Mesenchymal stem cell (in vitro differentiated cells and primary cell): ENCODE measurements around the gene CTSL.
A peak's percentile ranks its signal among the peaks of the same experiment; 100 is the strongest.

Experiments
- DNase-seq: peaks from one replicate; pipeline ENCODE4 v3.0.0-alpha.2; 2013
- H2AFZ ChIP-seq: one replicate; pipeline ENCODE4 v1.6.1; 2013; ENCODE audit warnings: low read depth, mild to moderate bottlenecking, control low read depth, inconsistent platforms, low read length, moderate library complexity
- H2AK5ac ChIP-seq: 2 replicates; pipeline ENCODE4 v1.6.1; 2013; ENCODE audit warnings: low read length, moderate library complexity, mild to moderate bottlenecking, inconsistent platforms; ENCODE audit not compliant: severe bottlenecking
- H2BK120ac ChIP-seq: one replicate; pipeline ENCODE4 v1.6.1; 2013; ENCODE audit warnings: low read depth, mild to moderate bottlenecking, inconsistent platforms, low read length, moderate library complexity
- H2BK12ac ChIP-seq, 2 experiments: one replicate each; pipeline ENCODE4 v1.6.1; 2013; ENCODE audit warnings: inconsistent platforms in 2 of 2, low read length in 2 of 2, mild to moderate bottlenecking in 2 of 2, moderate library complexity in 2 of 2, control low read depth in 1 of 2
- H2BK15ac ChIP-seq: one replicate; pipeline ENCODE4 v1.6.1; 2013; ENCODE audit warnings: mild to moderate bottlenecking, low read depth, inconsistent platforms; ENCODE audit not compliant: poor library complexity, severe bottlenecking
- H2BK5ac ChIP-seq: 2 replicates; pipeline ENCODE4 v1.6.1; 2013; ENCODE audit warnings: low read depth, mild to moderate bottlenecking, low read length, control low read depth, inconsistent platforms; ENCODE audit not compliant: poor library complexity, severe bottlenecking
- H3K14ac ChIP-seq, 2 experiments: one replicate each; pipeline ENCODE4 v1.6.1; 2013; ENCODE audit warnings: inconsistent platforms in 2 of 2, low read length in 2 of 2, control low read depth in 1 of 2, mild to moderate bottlenecking in 1 of 2, moderate library complexity in 1 of 2
- H3K18ac ChIP-seq, 2 experiments: one replicate each; pipeline ENCODE4 v1.6.1; 2013; ENCODE audit warnings: inconsistent platforms in 2 of 2, low read length in 2 of 2, control low read depth in 1 of 2, low read depth in 1 of 2, mild to moderate bottlenecking in 1 of 2
- H3K23ac ChIP-seq, 2 experiments: one replicate each; pipeline ENCODE4 v1.6.1; 2013; ENCODE audit warnings: inconsistent platforms in 2 of 2, low read length in 2 of 2, mild to moderate bottlenecking in 2 of 2, moderate library complexity in 2 of 2, control low read depth in 1 of 2
- H3K27ac ChIP-seq: 2 replicates; pipeline ENCODE4 v1.5.1; 2013; ENCODE audit warnings: mild to moderate bottlenecking, moderate library complexity, low read length, control low read depth, inconsistent platforms; ENCODE audit not compliant: poor library complexity, severe bottlenecking
- H3K27me3 ChIP-seq, 2 experiments: 2 replicates each; pipeline versions ENCODE4 v1.6.1 to v1.7.0; 2013; ENCODE audit warnings: low read length in 2 of 2, mild to moderate bottlenecking in 2 of 2, moderate library complexity in 2 of 2, control low read depth in 1 of 2, inconsistent platforms in 1 of 2; ENCODE audit not compliant: control insufficient read depth in 1 of 2, insufficient read depth in 1 of 2
- H3K36me3 ChIP-seq, 2 experiments: 2 replicates each; pipeline versions ENCODE4 v1.6.1 to v1.7.0; 2013; ENCODE audit warnings: low read length in 2 of 2, control low read depth in 1 of 2, inconsistent platforms in 1 of 2, low read depth in 1 of 2, mild to moderate bottlenecking in 1 of 2; ENCODE audit not compliant: insufficient read depth in 2 of 2, control insufficient read depth in 1 of 2
- H3K4ac ChIP-seq, 2 experiments: one replicate each; pipeline ENCODE4 v1.6.1; 2013; ENCODE audit warnings: inconsistent platforms in 2 of 2, low read length in 2 of 2, mild to moderate bottlenecking in 2 of 2, moderate library complexity in 2 of 2, control low read depth in 1 of 2, low read depth in 1 of 2
- H3K4me1 ChIP-seq: 2 replicates; pipeline ENCODE4 v1.6.1; 2013; ENCODE audit warnings: low read depth, low read length, control low read depth; ENCODE audit not compliant: control insufficient read depth, insufficient read depth
- H3K4me2 ChIP-seq: 2 replicates; pipeline ENCODE4 v1.6.1; 2013; ENCODE audit warnings: low read length, mild to moderate bottlenecking, inconsistent platforms; ENCODE audit not compliant: poor library complexity, severe bottlenecking
- H3K4me3 ChIP-seq, 2 experiments: 2 replicates each; pipeline versions ENCODE4 v1.5.1 to v1.7.0; 2013; ENCODE audit warnings: low read length in 2 of 2, mild to moderate bottlenecking in 2 of 2, control low read depth in 1 of 2, low read depth in 1 of 2; ENCODE audit not compliant: insufficient read depth in 1 of 2
- H3K79me1 ChIP-seq: replicated peaks from 2 replicates; pipeline ENCODE4 v1.6.1; 2013; ENCODE audit warnings: mild to moderate bottlenecking, control low read depth, low read length, inconsistent platforms; ENCODE audit not compliant: poor library complexity, severe bottlenecking
- H3K9ac ChIP-seq: 2 replicates; pipeline ENCODE4 v1.7.0; 2013; ENCODE audit warnings: mild to moderate bottlenecking, low read length, moderate library complexity
- H3K9me3 ChIP-seq: 2 replicates; pipeline ENCODE4 v1.7.0; 2013; ENCODE audit warnings: mild to moderate bottlenecking, low read length; ENCODE audit not compliant: control insufficient read depth
- H4K8ac ChIP-seq: one replicate; pipeline ENCODE4 v1.6.1; 2013; ENCODE audit warnings: inconsistent platforms, mild to moderate bottlenecking, low read length, moderate library complexity
- H4K91ac ChIP-seq: one replicate; pipeline ENCODE4 v1.6.1; 2013; ENCODE audit warnings: mild to moderate bottlenecking, low read length, inconsistent platforms
- WGBS: methylation state at CpG from one replicate; pipeline ENCODE4 v1.1.7; 2013; ENCODE audit warnings: mixed read lengths; 5-methylcytosine and 5-hydroxymethylcytosine counted together

CTSL gene

DNA sequence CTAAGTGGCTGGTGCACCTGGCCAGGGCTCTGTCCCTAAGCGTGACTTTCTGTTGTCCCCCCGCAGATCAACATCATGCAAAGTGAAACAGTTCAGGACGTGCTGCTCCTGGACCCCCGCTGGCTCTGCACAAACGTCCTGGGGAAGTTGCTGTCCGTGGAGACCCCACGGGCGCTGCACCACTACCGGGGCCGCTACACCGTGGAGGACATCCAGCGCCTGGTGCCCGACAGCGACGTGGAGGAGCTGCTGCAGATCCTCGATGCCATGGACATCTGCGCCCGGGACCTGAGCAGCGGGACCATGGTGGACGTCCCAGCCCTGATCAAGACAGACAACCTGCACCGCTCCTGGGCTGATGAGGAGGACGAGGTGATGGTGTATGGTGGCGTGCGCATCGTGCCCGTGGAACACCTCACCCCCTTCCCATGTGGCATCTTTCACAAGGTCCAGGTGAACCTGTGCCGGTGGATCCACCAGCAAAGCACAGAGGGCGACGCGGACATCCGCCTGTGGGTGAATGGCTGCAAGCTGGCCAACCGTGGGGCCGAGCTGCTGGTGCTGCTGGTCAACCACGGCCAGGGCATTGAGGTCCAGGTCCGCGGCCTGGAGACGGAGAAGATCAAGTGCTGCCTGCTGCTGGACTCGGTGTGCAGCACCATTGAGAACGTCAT, 19.7 kb upstream of the CTSL start:
- Histone ChIP-seq H3K18ac (no peak overlapping the region), H3K4me2 (no peak overlapping the region), H3K79me1 (peaks cover 17% of the 10 kb centered on the region), H4K8ac (no peak overlapping the region), H2AFZ (no peak overlapping the region), H3K4me1 (peaks cover 20% of the 10 kb centered on the region), H2BK5ac (no peak overlapping the region), H3K4ac (no peak overlapping the region), H3K9ac (no peak overlapping the region), H2BK15ac (no peak overlapping the region), H3K36me3 (peaks cover 31 to 33% of the 10 kb centered on the region in 2 experiments), H4K91ac (no peak overlapping the region), H3K27me3 (no peaks in the 10 kb centered on the region), H3K23ac (no peak overlapping the region), H3K14ac (peak overlapping the region in 1 of 2 experiments; percentile 9), H3K9me3 (no peaks in the 10 kb centered on the region), H2BK120ac (no peak overlapping the region), H3K27ac (no peak overlapping the region), H3K4me3 (no peak overlapping the region), H2BK12ac (no peak overlapping the region), H2AK5ac (no peak overlapping the region)
- WGBS, result 97% methylated on average over 39 of the region's 39 CpGs
- DNase-seq, result no peak

DNA sequence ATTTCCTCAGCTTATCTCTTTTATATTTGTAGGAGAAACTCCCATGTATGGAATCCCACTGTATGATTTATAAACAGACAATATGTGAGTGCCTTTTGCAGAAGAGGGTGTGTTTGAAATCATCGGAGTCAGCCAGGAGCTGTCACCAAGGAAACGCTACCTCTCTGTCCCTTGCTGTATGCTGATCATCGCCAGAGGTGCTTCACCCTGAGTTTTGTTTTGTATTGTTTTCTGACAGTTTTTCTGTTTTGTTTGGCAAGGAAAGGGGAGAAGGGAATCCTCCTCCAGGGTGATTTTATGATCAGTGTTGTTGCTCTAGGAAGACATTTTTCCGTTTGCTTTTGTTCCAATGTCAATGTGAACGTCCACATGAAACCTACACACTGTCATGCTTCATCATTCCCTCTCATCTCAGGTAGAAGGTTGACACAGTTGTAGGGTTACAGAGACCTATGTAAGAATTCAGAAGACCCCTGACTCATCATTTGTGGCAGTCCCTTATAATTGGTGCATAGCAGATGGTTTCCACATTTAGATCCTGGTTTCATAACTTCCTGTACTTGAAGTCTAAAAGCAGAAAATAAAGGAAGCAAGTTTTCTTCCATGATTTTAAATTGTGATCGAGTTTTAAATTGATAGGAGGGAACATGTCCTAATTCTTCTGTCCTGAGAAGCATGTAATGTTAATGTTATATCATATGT, 18.0 kb upstream of the CTSL start:
- H3K4me1 ChIP-seq, result peaks cover 21% of the 10 kb centered on the region
- DNase-seq, result no peak
- no peak overlapping the region for H3K4ac ChIP-seq
- H3K14ac ChIP-seq, result no peak overlapping the region
- no peak overlapping the region for H3K4me3 ChIP-seq
- no peak overlapping the region for H2BK12ac ChIP-seq
- H3K23ac ChIP-seq, result no peak overlapping the region
- WGBS, result 97% methylated on average over 3 of the region's 6 CpGs
- H2BK5ac ChIP-seq, result no peak overlapping the region
- H4K8ac ChIP-seq, result no peak overlapping the region
- H3K36me3 ChIP-seq, result peaks cover 30 to 31% of the 10 kb centered on the region in 2 experiments
- H3K79me1 ChIP-seq, result peaks cover 17% of the 10 kb centered on the region
- H3K27me3 ChIP-seq, result no peaks in the 10 kb centered on the region
- H2BK15ac ChIP-seq, result no peak overlapping the region
- H3K9me3 ChIP-seq, result no peaks in the 10 kb centered on the region
- no peak overlapping the region for H2BK120ac ChIP-seq
- H3K27ac ChIP-seq, result no peak overlapping the region
- no peak overlapping the region for H4K91ac ChIP-seq
- no peak overlapping the region for H3K9ac ChIP-seq
- no peak overlapping the region for H3K18ac ChIP-seq
- peak overlapping the region; percentile 33 for H2AK5ac ChIP-seq
- H3K4me2 ChIP-seq, result no peak overlapping the region
- no peak overlapping the region for H2AFZ ChIP-seq

DNA sequence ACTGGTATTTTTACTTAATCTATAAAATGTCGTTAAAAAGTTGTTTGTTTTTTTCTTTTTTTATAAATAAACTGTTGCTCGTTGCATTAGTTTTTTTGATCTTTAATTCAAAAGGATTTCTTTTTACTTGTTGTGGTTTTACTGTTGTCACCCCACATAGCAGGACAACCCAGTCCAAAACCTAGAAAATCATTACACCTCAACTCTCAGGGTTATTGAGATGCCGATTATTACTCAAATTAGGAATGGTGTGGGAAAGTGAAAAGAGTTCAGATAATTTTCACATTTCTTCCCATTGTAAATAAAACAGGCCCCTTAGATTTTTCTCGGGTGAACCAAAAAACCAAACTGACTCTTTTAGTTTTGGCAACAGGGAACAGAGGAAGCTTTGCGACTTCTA, 17.4 kb upstream of the CTSL start:
- H3K4ac ChIP-seq, result no peak overlapping the region
- no peak overlapping the region for H3K18ac ChIP-seq
- no peak overlapping the region for H3K9ac ChIP-seq
- whole genome bisulfite sequencing, result 97% methylated on average over 2 of the region's 5 CpGs
- H2BK15ac ChIP-seq, result no peak overlapping the region
- H2BK120ac ChIP-seq, result no peak overlapping the region
- H4K91ac ChIP-seq, result no peak overlapping the region
- peaks cover 15% of the 10 kb centered on the region for H3K79me1 ChIP-seq
- no peak overlapping the region for H3K27ac ChIP-seq
- H3K4me2 ChIP-seq, result no peak overlapping the region
- no peak overlapping the region for H3K23ac ChIP-seq
- no peaks in the 10 kb centered on the region for H3K27me3 ChIP-seq
- no peak overlapping the region for H3K4me3 ChIP-seq
- no peaks in the 10 kb centered on the region for H3K9me3 ChIP-seq
- no peak overlapping the region for H2BK12ac ChIP-seq
- no peak for DNase-seq
- no peak overlapping the region for H4K8ac ChIP-seq
- H2AFZ ChIP-seq, result no peak overlapping the region
- no peak overlapping the region for H3K14ac ChIP-seq
- H3K4me1 ChIP-seq, result peaks cover 19% of the 10 kb centered on the region
- H3K36me3 ChIP-seq, result peaks cover 25 to 26% of the 10 kb centered on the region in 2 experiments
- H2BK5ac ChIP-seq, result no peak overlapping the region
- H2AK5ac ChIP-seq, result no peak overlapping the region

DNA sequence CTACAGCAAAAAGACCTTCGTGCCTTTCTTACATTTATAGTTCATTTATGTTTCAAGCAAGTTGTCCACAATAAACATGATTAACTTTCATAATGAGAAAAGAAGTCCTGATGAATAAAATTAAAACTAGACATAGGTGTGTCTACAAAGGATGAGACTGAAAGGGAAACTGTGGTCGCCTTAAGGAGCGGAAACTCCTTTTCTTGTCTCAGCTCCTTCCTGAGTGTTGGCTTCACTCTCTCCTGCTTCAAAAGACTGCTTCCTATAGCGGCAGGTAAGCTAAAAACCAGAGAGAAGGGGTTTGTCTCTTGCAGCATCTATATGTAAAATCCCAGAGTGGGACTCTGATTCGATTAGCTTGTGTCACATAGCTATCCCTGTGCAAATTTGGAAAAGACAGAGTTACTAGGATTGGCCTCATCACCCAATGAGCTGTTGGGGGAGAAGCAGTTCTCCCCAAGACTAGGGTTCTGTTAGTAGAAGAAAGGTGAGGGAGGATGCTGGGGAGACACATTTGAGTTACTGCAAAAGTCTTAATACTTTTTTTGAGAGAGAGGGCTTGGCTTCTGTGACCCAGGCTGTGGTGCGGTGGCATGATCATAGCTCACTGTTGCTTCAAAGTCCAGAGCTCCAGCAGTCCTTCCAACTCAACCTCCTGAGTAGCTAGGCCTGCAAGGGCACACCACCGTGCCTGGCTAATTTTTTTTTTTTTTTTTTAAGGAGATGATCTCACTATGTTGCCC, 16.8 kb upstream of the CTSL start:
- no peaks in the 10 kb centered on the region for H3K27me3 ChIP-seq
- H4K91ac ChIP-seq, result no peak overlapping the region
- H3K14ac ChIP-seq, result no peak overlapping the region
- H2BK5ac ChIP-seq, result no peak overlapping the region
- no peak overlapping the region for H4K8ac ChIP-seq
- no peak overlapping the region for H3K23ac ChIP-seq
- no peak overlapping the region for H3K18ac ChIP-seq
- H3K9me3 ChIP-seq, result no peaks in the 10 kb centered on the region
- no peak overlapping the region for H2AK5ac ChIP-seq
- H2BK15ac ChIP-seq, result no peak overlapping the region
- no peak overlapping the region for H3K9ac ChIP-seq
- H2AFZ ChIP-seq, result no peak overlapping the region
- H3K4me2 ChIP-seq, result no peak overlapping the region
- H3K4ac ChIP-seq, result no peak overlapping the region
- H3K79me1 ChIP-seq, result peaks cover 15% of the 10 kb centered on the region
- peaks cover 17% of the 10 kb centered on the region for H3K4me1 ChIP-seq
- peaks cover 25% of the 10 kb centered on the region in 2 experiments for H3K36me3 ChIP-seq
- peak overlapping the region in 1 of 2 experiments; percentile 7 for H2BK12ac ChIP-seq
- no peak overlapping the region for H2BK120ac ChIP-seq
- no peak overlapping the region for H3K4me3 ChIP-seq
- no peak for DNase-seq
- H3K27ac ChIP-seq, result no peak overlapping the region
- WGBS, result 93% methylated on average over 6 of the region's 7 CpGs
